GM21360 (cell line): ENCODE results near the gene MMP24.
"Not testable (repeated sequence)": the region's sequence is repeated elsewhere in the genome, so short reads cannot be mapped to it uniquely, and the experiment has no call there.

Experiments used
- ATAC-seq: cut with Tn5 transposase; IDR thresholded peaks from one replicate; pipeline ENCODE4 v1.9.1; 2021; ENCODE audit warnings: mild to moderate bottlenecking, moderate library complexity; ENCODE audit not compliant: unreplicated experiment

The MMP24 gene

GRCh38 chr20:35226126-35226883 lies at the start of gene MMP24:
MMP24 (plus strand) TSS chr20:35226690; CDS start chr20:35226739, 49 bp downstream.
- ATAC-seq: no peak

GRCh38 chr20:35179292-35180212 lies 46.9 kb upstream of the MMP24 start:
- ATAC-seq: no peak

- no peak for ATAC-seq
Observed at GRCh38 chr20:35180266-35180665, 46.2 kb upstream of the MMP24 start.

GRCh38 chr20:35181731-35182130 lies 44.8 kb upstream of the MMP24 start:
- no peak for ATAC-seq

GRCh38 chr20:35186691-35187289 lies 39.7 kb upstream of the MMP24 start:
- ATAC-seq: not testable (repeated sequence)

GRCh38 chr20:35187584-35188190 lies 38.8 kb upstream of the MMP24 start:
- ATAC-seq: no peak

GRCh38 chr20:35189223-35189622 lies 37.3 kb upstream of the MMP24 start:
- ATAC-seq: not testable (repeated sequence)

- ATAC-seq: no peak
Observed at GRCh38 chr20:35190556-35190955, 35.9 kb upstream of the MMP24 start.

GRCh38 chr20:35191419-35192117 lies 34.9 kb upstream of the MMP24 start:
- ATAC-seq: no peak

- no peak for ATAC-seq
Observed at GRCh38 chr20:35192118-35192872, 34.2 kb upstream of the MMP24 start.

GRCh38 chr20:35193031-35193791 lies 33.3 kb upstream of the MMP24 start:
- ATAC-seq: not testable (repeated sequence)

- ATAC-seq: no peak
Observed at GRCh38 chr20:35196313-35196712, 30.2 kb upstream of the MMP24 start.

- ATAC-seq: no peak
Observed at GRCh38 chr20:35199740-35200139, 26.8 kb upstream of the MMP24 start.

- no peak for ATAC-seq
Observed at GRCh38 chr20:35200267-35200666, 26.2 kb upstream of the MMP24 start.

GRCh38 chr20:35201467-35201866 lies 25.0 kb upstream of the MMP24 start:
- not testable (repeated sequence) for ATAC-seq

- ATAC-seq: no peak
Observed at GRCh38 chr20:35206802-35207201, 19.7 kb upstream of the MMP24 start.

GRCh38 chr20:35207950-35208611 lies 18.4 kb upstream of the MMP24 start:
- no peak for ATAC-seq
